ENCODE data around the gene METTL14. TPM values are rescaled to one million over a fixed set of nuclear protein-coding genes. Genes with fewer than 3 reads are reported as not detected.
A peak's percentile ranks its signal among the peaks of the same experiment; 100 is the strongest.
"Not testable (repeated sequence)": the region's sequence is repeated elsewhere in the genome, so short reads cannot be mapped to it uniquely, and the experiment has no call there.

The METTL14 gene
- total RNA-seq (2021; ENCODE audit: unreplicated experiment) = 22.4 TPM
- polyA plus RNA-seq (2012; ENCODE audit: insufficient read length) = 8.6 TPM
- Bru-seq, nascent RNA = percentile 72 among the genes with signal in this experiment
- BruChase-seq, experiment 1, labeled RNA remaining after a 2-hour chase = percentile 78 among the genes with signal in this experiment
- percentile 67 among the genes with signal in this experiment for BruChase-seq, experiment 2, labeled RNA remaining after a 6-hour chase
- long read RNA-seq, full-length matches to known transcripts = 12 of 20 reads
- long read RNA-seq, partial matches to known transcripts = 3 of 20 reads
- long read RNA-seq, other reads (novel, unspliced or antisense) = 5 of 20 reads

- in situ Hi-C loops (cut with HindIII; ENCODE audit: low pct_unique_long_range_greater_than_20kb, low sequenced_read_pairs) (no loop called here), intact Hi-C loops (cut with micrococcal nuclease; ENCODE audit: unreplicated experiment) (no loop called here)
- peaks cover 6% of the 10 kb centered on the region; the same call in 1 of the 2 replicates for H3K36me3 ChIP-seq (ENCODE audit: control insufficient read depth, insufficient read depth, low read length)
- BruUV-seq (replicated peaks) = TSS peak; percentile 96
- H3K4me3 ChIP-seq (ENCODE audit: low read depth in 2 of 2, low read length in 2 of 2) = peak within 1 kb of the TSS; percentile 85 to 98
- peaks cover 7% of the 10 kb centered on the region; the same call in 1 of the 2 replicates for H3K4me1 ChIP-seq (ENCODE audit: control insufficient read depth, insufficient read depth, low read length)
- ATAC-seq (peak; percentile 99), DNase-seq (ENCODE audit: low read depth, low spot score) (peak; percentile 77)
- TF ChIP-seq TCF7L2 (IDR thresholded peaks at IDR 0.05; ENCODE audit: low read depth, low read length) = no peak
- peak; percentile 85 for TF ChIP-seq POLR2AphosphoS5 (IDR thresholded peaks at IDR 0.05; ENCODE audit: low read depth, low read length)
- H3K27me3 ChIP-seq (ENCODE audit: control insufficient read depth, insufficient read depth, low read length) = no peaks in the 10 kb centered on the region
- peak within 1 kb of the TSS; percentile 78 for H3K27ac ChIP-seq (ENCODE audit: low read length)
- POLR2A ChIA-PET = no interaction called here
- H3K9me3 ChIP-seq (ENCODE audit: control insufficient read depth, insufficient read depth, low read depth, low read length) = no peaks in the 10 kb centered on the region
- CTCF ChIA-PET = interaction anchor here (0.7 kb wide), 1 partner anchor 105 kb away, joined by 4 read pairs; no protein-coding TSS in a partner anchor
These were observed at the start of gene METTL14 for GRCh38 chr4:118684873-118685811. METTL14 (plus strand) TSS chr4:118685392; CDS start chr4:118685535, 143 bp downstream.

- CTCF ChIA-PET; DNase-seq (ENCODE audit: low read depth, low spot score); H3K27ac ChIP-seq (ENCODE audit: low read length); H3K4me1 ChIP-seq (ENCODE audit: control insufficient read depth, insufficient read depth, low read length); H3K4me3 ChIP-seq (ENCODE audit: low read depth in 2 of 2, low read length in 2 of 2); POLR2A ChIA-PET; BruUV-seq (replicated peaks); H3K27me3 ChIP-seq (ENCODE audit: control insufficient read depth, insufficient read depth, low read length); ATAC-seq; H3K9me3 ChIP-seq (ENCODE audit: control insufficient read depth, insufficient read depth, low read depth, low read length); intact Hi-C loops (cut with micrococcal nuclease; ENCODE audit: unreplicated experiment); H3K36me3 ChIP-seq (ENCODE audit: control insufficient read depth, insufficient read depth, low read length); in situ Hi-C loops (cut with HindIII; ENCODE audit: low pct_unique_long_range_greater_than_20kb, low sequenced_read_pairs): not testable (repeated sequence)
These were observed 49.1 kb upstream of the METTL14 start for GRCh38 chr4:118636126-118636525.

DNA sequence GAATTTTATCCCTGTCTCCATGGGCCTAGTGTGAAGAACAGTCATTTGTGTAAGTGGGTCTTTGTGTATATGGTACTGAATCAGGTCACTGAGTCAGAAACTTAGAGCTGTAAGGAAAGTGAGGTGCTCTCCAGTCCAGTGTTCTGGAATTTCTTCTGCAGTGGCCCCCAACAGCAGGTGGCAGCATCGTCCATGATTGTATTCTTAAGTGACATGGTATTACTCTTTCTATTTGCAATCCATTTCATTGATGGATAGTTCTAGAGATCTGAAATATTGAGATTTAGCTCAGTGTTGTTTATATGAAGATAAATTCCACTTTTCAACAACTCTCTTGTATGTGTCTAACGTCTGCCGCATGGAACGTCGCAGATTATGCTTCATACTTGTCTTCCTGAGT, 20.5 kb upstream of the METTL14 start:
- H3K27me3 ChIP-seq (ENCODE audit: control insufficient read depth, insufficient read depth, low read length); H3K4me1 ChIP-seq (ENCODE audit: control insufficient read depth, insufficient read depth, low read length); H3K27ac ChIP-seq (ENCODE audit: low read length); intact Hi-C loops (cut with micrococcal nuclease; ENCODE audit: unreplicated experiment); in situ Hi-C loops (cut with HindIII; ENCODE audit: low pct_unique_long_range_greater_than_20kb, low sequenced_read_pairs); H3K4me3 ChIP-seq (ENCODE audit: low read depth in 2 of 2, low read length in 2 of 2); CTCF ChIA-PET; BruUV-seq (replicated peaks); POLR2A ChIA-PET; ATAC-seq; H3K9me3 ChIP-seq (ENCODE audit: control insufficient read depth, insufficient read depth, low read depth, low read length); DNase-seq (ENCODE audit: low read depth, low spot score); H3K36me3 ChIP-seq (ENCODE audit: control insufficient read depth, insufficient read depth, low read length): not testable (repeated sequence)
- peak; percentile 64 for TF ChIP-seq CTCF (IDR thresholded peaks at IDR 0.05)

GRCh38 chr4:118669220-118669619, 16.0 kb upstream of the METTL14 start:
- in situ Hi-C loops (cut with HindIII; ENCODE audit: low pct_unique_long_range_greater_than_20kb, low sequenced_read_pairs); CTCF ChIA-PET; BruUV-seq (replicated peaks); DNase-seq (ENCODE audit: low read depth, low spot score); intact Hi-C loops (cut with micrococcal nuclease; ENCODE audit: unreplicated experiment); POLR2A ChIA-PET; H3K4me3 ChIP-seq (ENCODE audit: low read depth in 2 of 2, low read length in 2 of 2); H3K27ac ChIP-seq (ENCODE audit: low read length); H3K4me1 ChIP-seq (ENCODE audit: control insufficient read depth, insufficient read depth, low read length); ATAC-seq; H3K27me3 ChIP-seq (ENCODE audit: control insufficient read depth, insufficient read depth, low read length); H3K36me3 ChIP-seq (ENCODE audit: control insufficient read depth, insufficient read depth, low read length); H3K9me3 ChIP-seq (ENCODE audit: control insufficient read depth, insufficient read depth, low read depth, low read length): not testable (repeated sequence)
- TF ChIP-seq, protein P1, sequence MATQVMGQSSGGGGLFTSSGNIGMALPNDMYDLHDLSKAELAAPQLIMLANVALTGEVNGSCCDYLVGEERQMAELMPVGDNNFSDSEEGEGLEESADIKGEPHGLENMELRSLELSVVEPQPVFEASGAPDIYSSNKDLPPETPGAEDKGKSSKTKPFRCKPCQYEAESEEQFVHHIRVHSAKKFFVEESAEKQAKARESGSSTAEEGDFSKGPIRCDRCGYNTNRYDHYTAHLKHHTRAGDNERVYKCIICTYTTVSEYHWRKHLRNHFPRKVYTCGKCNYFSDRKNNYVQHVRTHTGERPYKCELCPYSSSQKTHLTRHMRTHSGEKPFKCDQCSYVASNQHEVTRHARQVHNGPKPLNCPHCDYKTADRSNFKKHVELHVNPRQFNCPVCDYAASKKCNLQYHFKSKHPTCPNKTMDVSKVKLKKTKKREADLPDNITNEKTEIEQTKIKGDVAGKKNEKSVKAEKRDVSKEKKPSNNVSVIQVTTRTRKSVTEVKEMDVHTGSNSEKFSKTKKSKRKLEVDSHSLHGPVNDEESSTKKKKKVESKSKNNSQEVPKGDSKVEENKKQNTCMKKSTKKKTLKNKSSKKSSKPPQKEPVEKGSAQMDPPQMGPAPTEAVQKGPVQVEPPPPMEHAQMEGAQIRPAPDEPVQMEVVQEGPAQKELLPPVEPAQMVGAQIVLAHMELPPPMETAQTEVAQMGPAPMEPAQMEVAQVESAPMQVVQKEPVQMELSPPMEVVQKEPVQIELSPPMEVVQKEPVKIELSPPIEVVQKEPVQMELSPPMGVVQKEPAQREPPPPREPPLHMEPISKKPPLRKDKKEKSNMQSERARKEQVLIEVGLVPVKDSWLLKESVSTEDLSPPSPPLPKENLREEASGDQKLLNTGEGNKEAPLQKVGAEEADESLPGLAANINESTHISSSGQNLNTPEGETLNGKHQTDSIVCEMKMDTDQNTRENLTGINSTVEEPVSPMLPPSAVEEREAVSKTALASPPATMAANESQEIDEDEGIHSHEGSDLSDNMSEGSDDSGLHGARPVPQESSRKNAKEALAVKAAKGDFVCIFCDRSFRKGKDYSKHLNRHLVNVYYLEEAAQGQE (IDR thresholded peaks at IDR 0.05; ENCODE audit: insufficient read depth in 1 of 2, low read depth in 2 of 2, low read length in 1 of 2) = peak; percentile 89 to 91

GRCh38 chr4:118670968-118671367, 14.2 kb upstream of the METTL14 start:
- DNase-seq (ENCODE audit: low read depth, low spot score); POLR2A ChIA-PET; H3K36me3 ChIP-seq (ENCODE audit: control insufficient read depth, insufficient read depth, low read length); H3K9me3 ChIP-seq (ENCODE audit: control insufficient read depth, insufficient read depth, low read depth, low read length); H3K4me3 ChIP-seq (ENCODE audit: low read depth in 2 of 2, low read length in 2 of 2); H3K4me1 ChIP-seq (ENCODE audit: control insufficient read depth, insufficient read depth, low read length); intact Hi-C loops (cut with micrococcal nuclease; ENCODE audit: unreplicated experiment); CTCF ChIA-PET; in situ Hi-C loops (cut with HindIII; ENCODE audit: low pct_unique_long_range_greater_than_20kb, low sequenced_read_pairs); H3K27me3 ChIP-seq (ENCODE audit: control insufficient read depth, insufficient read depth, low read length); BruUV-seq (replicated peaks); ATAC-seq; H3K27ac ChIP-seq (ENCODE audit: low read length): not testable (repeated sequence)

Measured in Panc1 (cell line).